ENCODE measurements around the gene DUSP22. TPM values are rescaled to one million over a fixed set of nuclear protein-coding genes. Genes with fewer than 3 reads are reported as not detected.
A peak's percentile ranks its signal among the peaks of the same experiment; 100 is the strongest.

Gene DUSP22
- total RNA-seq, 1 donor from 2014 or later: 48.0 TPM

- no peak overlapping the region for H3K27ac ChIP-seq (replicated peaks)
- DNase-seq: no peak
- TF ChIP-seq, protein P1, sequence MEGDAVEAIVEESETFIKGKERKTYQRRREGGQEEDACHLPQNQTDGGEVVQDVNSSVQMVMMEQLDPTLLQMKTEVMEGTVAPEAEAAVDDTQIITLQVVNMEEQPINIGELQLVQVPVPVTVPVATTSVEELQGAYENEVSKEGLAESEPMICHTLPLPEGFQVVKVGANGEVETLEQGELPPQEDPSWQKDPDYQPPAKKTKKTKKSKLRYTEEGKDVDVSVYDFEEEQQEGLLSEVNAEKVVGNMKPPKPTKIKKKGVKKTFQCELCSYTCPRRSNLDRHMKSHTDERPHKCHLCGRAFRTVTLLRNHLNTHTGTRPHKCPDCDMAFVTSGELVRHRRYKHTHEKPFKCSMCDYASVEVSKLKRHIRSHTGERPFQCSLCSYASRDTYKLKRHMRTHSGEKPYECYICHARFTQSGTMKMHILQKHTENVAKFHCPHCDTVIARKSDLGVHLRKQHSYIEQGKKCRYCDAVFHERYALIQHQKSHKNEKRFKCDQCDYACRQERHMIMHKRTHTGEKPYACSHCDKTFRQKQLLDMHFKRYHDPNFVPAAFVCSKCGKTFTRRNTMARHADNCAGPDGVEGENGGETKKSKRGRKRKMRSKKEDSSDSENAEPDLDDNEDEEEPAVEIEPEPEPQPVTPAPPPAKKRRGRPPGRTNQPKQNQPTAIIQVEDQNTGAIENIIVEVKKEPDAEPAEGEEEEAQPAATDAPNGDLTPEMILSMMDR (IDR thresholded peaks at IDR 0.05; ENCODE audit: borderline replicate concordance): no peak
- intact Hi-C loops (cut with micrococcal nuclease): no loop called here
- no peak overlapping the region for H3K4me3 ChIP-seq
- no peaks in the 10 kb centered on the region for H3K9me3 ChIP-seq (replicated peaks)
- no peaks in the 10 kb centered on the region for H3K36me3 ChIP-seq
- H3K27me3 ChIP-seq (ENCODE audit: low read depth): no peaks in the 10 kb centered on the region
- peaks cover 58% of the 10 kb centered on the region for H3K4me1 ChIP-seq
Observed at GRCh38 chr6:309947-310346, 17.7 kb downstream of the DUSP22 start.

DNA sequence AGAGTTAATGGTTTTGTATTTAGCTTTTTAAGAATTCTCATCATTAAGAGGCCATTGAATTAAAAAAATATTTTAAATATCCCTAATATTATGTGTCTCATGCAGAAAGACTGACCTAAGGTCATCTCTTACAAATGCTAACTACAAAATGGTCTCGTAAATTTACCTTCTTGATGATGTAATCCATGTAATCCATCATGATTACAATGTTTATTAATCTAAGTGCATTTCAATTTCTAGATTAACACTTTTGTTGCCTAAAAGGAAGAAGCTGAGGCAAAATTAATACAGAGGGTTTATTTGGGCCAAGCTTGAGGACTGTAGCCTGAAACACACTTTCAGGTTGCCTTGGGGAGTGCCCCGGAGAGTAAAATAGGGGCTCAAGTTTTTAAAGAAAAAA, 18.4 kb downstream of the DUSP22 start:
- Histone ChIP-seq H3K9me3 (replicated peaks) (no peaks in the 10 kb centered on the region), H3K4me1 (peaks cover 52% of the 10 kb centered on the region), H3K36me3 (no peaks in the 10 kb centered on the region), H3K4me3 (no peak overlapping the region), H3K27ac (replicated peaks) (no peak overlapping the region), H3K27me3 (ENCODE audit: low read depth) (no peaks in the 10 kb centered on the region)
- intact Hi-C loops (cut with micrococcal nuclease): no loop called here
- DNase-seq: no peak
- TF ChIP-seq, protein P1 (IDR thresholded peaks at IDR 0.05; ENCODE audit: borderline replicate concordance): no peak

GRCh38 chr6:311679-312220, 19.5 kb downstream of the DUSP22 start:
- peak; percentile 63 for DNase-seq
- H3K4me1 ChIP-seq: peaks cover 45% of the 10 kb centered on the region
- TF ChIP-seq, protein P1 (IDR thresholded peaks at IDR 0.05; ENCODE audit: borderline replicate concordance): no peak
- H3K27ac ChIP-seq (replicated peaks): peak overlapping the region; percentile 42
- intact Hi-C loops (cut with micrococcal nuclease): no loop called here
- H3K9me3 ChIP-seq (replicated peaks): no peaks in the 10 kb centered on the region
- H3K4me3 ChIP-seq: no peak overlapping the region
- no peaks in the 10 kb centered on the region for H3K27me3 ChIP-seq (ENCODE audit: low read depth)
- no peaks in the 10 kb centered on the region for H3K36me3 ChIP-seq

DNA sequence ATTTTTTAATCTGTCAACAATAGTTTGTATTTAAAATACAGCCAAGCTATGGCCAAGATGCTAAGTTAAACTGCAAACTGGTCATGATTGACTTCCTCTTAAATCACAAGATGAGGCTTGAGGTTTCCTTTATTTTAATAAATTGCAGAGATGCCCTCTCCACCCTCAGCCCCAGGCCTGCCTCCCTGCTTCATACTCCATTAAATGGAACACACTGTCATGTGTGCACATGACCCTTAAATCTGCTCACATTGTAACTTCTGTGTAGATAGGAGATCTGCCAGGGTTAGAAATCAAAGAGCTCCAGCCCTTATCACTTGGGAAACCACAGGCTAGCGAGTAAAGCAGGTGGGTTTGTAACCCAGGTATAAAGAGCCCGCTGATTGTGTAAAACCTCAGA, 20.8 kb downstream of the DUSP22 start:
- H3K4me1 ChIP-seq: peaks cover 43% of the 10 kb centered on the region

DNA sequence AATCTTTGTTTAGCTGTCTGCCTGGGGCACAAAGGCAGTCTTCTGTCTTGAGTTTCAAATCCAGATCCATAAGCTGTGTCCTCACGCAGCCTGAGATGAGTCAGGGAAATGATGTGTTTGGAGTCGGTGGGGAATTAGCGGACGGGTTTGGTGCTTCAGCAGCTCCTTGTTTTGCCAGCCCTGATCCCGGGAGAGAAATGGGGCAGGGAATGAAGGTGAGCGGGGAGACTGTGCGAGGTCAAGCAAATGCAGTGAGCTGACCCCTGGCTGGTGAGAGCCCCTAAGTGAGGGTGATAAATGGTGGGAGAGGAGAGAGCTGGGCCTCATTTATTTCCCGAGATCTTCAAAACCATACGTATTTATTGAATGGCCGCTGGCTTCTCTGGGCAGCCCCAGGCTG, 21.6 kb downstream of the DUSP22 start:
- no peak for DNase-seq
- intact Hi-C loops (cut with micrococcal nuclease): no loop called here
- Histone ChIP-seq H3K27ac (replicated peaks) (no peak overlapping the region), H3K4me1 (peaks cover 45% of the 10 kb centered on the region), H3K27me3 (ENCODE audit: low read depth) (no peaks in the 10 kb centered on the region), H3K9me3 (replicated peaks) (no peaks in the 10 kb centered on the region), H3K36me3 (no peaks in the 10 kb centered on the region), H3K4me3 (no peak overlapping the region)
- TF ChIP-seq, protein P1 (IDR thresholded peaks at IDR 0.05; ENCODE audit: borderline replicate concordance): no peak

More for the DNA sequence above, 20.8 kb downstream of the DUSP22 start:
- no peak for DNase-seq
- no peaks in the 10 kb centered on the region for H3K36me3 ChIP-seq
- intact Hi-C loops (cut with micrococcal nuclease): no loop called here
- H3K9me3 ChIP-seq (replicated peaks): no peaks in the 10 kb centered on the region
- H3K4me3 ChIP-seq: no peak overlapping the region
- no peaks in the 10 kb centered on the region for H3K27me3 ChIP-seq (ENCODE audit: low read depth)
- H3K27ac ChIP-seq (replicated peaks): peak overlapping the region; percentile 42
- TF ChIP-seq, protein P1 (IDR thresholded peaks at IDR 0.05; ENCODE audit: borderline replicate concordance): no peak
